ENCODE results near the gene PRKD3.

DNA sequence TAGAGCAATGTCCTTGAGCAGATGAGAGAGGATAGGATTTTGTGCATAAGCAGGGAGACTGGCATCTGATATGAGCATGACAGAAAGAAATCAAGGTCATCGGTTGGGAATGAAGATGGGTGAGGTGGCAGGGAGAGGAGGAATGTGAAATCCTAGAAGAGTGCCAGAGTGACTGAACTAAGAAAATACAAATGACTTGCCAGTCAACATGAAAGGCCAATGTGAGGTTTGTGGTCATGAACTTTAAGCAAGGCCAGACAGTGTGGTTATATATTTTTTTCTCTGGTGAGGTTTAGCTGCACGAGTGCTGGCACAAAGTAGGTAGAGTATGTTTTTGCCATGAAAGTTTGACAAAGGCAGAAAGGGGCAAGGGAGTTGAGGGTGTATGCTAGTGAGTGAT lies 41.0 kb upstream of the PRKD3 start:
- TF ChIP-seq, protein P1, sequence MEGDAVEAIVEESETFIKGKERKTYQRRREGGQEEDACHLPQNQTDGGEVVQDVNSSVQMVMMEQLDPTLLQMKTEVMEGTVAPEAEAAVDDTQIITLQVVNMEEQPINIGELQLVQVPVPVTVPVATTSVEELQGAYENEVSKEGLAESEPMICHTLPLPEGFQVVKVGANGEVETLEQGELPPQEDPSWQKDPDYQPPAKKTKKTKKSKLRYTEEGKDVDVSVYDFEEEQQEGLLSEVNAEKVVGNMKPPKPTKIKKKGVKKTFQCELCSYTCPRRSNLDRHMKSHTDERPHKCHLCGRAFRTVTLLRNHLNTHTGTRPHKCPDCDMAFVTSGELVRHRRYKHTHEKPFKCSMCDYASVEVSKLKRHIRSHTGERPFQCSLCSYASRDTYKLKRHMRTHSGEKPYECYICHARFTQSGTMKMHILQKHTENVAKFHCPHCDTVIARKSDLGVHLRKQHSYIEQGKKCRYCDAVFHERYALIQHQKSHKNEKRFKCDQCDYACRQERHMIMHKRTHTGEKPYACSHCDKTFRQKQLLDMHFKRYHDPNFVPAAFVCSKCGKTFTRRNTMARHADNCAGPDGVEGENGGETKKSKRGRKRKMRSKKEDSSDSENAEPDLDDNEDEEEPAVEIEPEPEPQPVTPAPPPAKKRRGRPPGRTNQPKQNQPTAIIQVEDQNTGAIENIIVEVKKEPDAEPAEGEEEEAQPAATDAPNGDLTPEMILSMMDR (conservative IDR thresholded peaks at IDR 0.05 in 1 of 2, IDR thresholded peaks at IDR 0.05 in 1 of 2; ENCODE audit: low read depth in 1 of 2, low read length in 2 of 2) = no peak
- no peak for TF ChIP-seq EZH2 (IDR thresholded peaks at IDR 0.05; ENCODE audit: low read length, missing control alignments)

Data from fibroblast of lung (primary cell).